PC-9 (cell line): ENCODE measurements around the gene TEPSIN. TPM values are rescaled to one million over a fixed set of nuclear protein-coding genes. Genes with fewer than 3 reads are reported as not detected.

Experiments used
- BruUV-seq: library from RNA; stranded (reverse); fragments of 400-500 nt; replicated peaks from 2 replicates; lab custom pipeline; 2021; lab: Mats Ljungman, UMichigan
- CTCF ChIA-PET: fragments of 300-600 bp; sonication (Branson Sonifier 250); formaldehyde crosslinking; loops from one replicate; lab custom pipeline; 2022; ENCODE audit warnings: antibody characterized with exemption; lab: Charles Lee
- POLR2A ChIA-PET: fragments of 300-600 bp; sonication (Branson Sonifier 250); formaldehyde crosslinking; loops from one replicate; lab custom pipeline; 2022; ENCODE audit warnings: antibody characterized with exemption; ENCODE audit not compliant: unreplicated experiment; lab: Charles Lee
- DNase-seq, 2 experiments: peaks; one replicate each; pipeline versions ENCODE4 v3.0.0 to v3.0.0-alpha.2; 2015 to 2022; ENCODE audit warnings: mixed read lengths in 1 of 2
- H2AFZ ChIP-seq: fragments of 200-600 bp; sonication (generic); 2 replicates; pipeline ENCODE4 v1.8.1; 2017; ENCODE audit warnings: antibody characterized with exemption
- H3F3A ChIP-seq: fragments of 200-600 bp; sonication (generic); 2 replicates; pipeline ENCODE4 v1.8.1; 2017; ENCODE audit warnings: antibody characterized with exemption, mild to moderate bottlenecking, low read depth; ENCODE audit not compliant: insufficient read depth
- H3K27ac ChIP-seq: fragments of 200-600 bp; sonication (generic); 2 replicates; pipeline ENCODE4 v1.6.1; 2016; ENCODE audit warnings: mixed run types
- H3K27me3 ChIP-seq: fragments of 200-600 bp; sonication (generic); 2 replicates; pipeline ENCODE4 v1.6.1; 2016; ENCODE audit warnings: low read depth, mixed run types; ENCODE audit not compliant: insufficient read depth
- H3K36me3 ChIP-seq: fragments of 200-600 bp; sonication (generic); 2 replicates; pipeline ENCODE4 v1.6.1; 2016; ENCODE audit warnings: low read depth, mixed run types
- H3K4me1 ChIP-seq: fragments of 200-600 bp; sonication (generic); replicated peaks from 2 replicates; pipeline ENCODE4 v1.6.1; 2016; ENCODE audit warnings: mixed run types; ENCODE audit not compliant: insufficient read depth
- H3K4me2 ChIP-seq: fragments of 200-600 bp; sonication (generic); 2 replicates; pipeline ENCODE4 v1.6.1; 2017; ENCODE audit warnings: mixed run types
- H3K4me3 ChIP-seq: fragments of 200-600 bp; sonication (generic); 2 replicates; pipeline ENCODE4 v1.6.1; 2016; ENCODE audit warnings: mixed run types
- H3K79me2 ChIP-seq: fragments of 200-600 bp; sonication (generic); 2 replicates; pipeline ENCODE4 v1.6.1; 2017; ENCODE audit warnings: low read depth, mixed run types
- H3K9me2 ChIP-seq: fragments of 200-600 bp; sonication (generic); 2 replicates; pipeline ENCODE4 v1.8.1; 2017; ENCODE audit warnings: mild to moderate bottlenecking; ENCODE audit not compliant: insufficient read depth
- H3K9me3 ChIP-seq: fragments of 200-600 bp; sonication (generic); 2 replicates; pipeline ENCODE4 v1.8.1; 2016; ENCODE audit warnings: low read depth; ENCODE audit not compliant: insufficient read depth
- H4K20me1 ChIP-seq: fragments of 200-600 bp; sonication (generic); 2 replicates; pipeline ENCODE4 v1.8.1; 2017; ENCODE audit not compliant: insufficient read depth
- EZH2 ChIP-seq: fragments of 200-600 bp; sonication (generic); IDR thresholded peaks from 2 replicates; pipeline ENCODE4 v1.8.0; 2017; ENCODE audit warnings: antibody characterized with exemption, low read depth
- intact Hi-C: fragments of 100-400 bp; cut with micrococcal nuclease; formaldehyde crosslinking; loops from one replicate; pipeline ENCODE4 v1.10.0; 2022; ENCODE audit not compliant: unreplicated experiment
- total RNA-seq: library from RNA; stranded (reverse); gene quantifications from 2 replicates; pipeline ENCODE4 v1.2.3, GENCODE V29; 2021
- TF ChIP-seq, protein P1 (sequence below): fragments of 200-600 bp; sonication (generic); conservative IDR thresholded peaks from 2 replicates; pipeline ENCODE4 v1.6.1; 2017; ENCODE audit warnings: mixed run types, antibody characterized with exemption, mild to moderate bottlenecking, moderate library complexity

Gene TEPSIN
- total RNA-seq, 1 experiment from 2014 or later, result 35.0 TPM

DNA sequence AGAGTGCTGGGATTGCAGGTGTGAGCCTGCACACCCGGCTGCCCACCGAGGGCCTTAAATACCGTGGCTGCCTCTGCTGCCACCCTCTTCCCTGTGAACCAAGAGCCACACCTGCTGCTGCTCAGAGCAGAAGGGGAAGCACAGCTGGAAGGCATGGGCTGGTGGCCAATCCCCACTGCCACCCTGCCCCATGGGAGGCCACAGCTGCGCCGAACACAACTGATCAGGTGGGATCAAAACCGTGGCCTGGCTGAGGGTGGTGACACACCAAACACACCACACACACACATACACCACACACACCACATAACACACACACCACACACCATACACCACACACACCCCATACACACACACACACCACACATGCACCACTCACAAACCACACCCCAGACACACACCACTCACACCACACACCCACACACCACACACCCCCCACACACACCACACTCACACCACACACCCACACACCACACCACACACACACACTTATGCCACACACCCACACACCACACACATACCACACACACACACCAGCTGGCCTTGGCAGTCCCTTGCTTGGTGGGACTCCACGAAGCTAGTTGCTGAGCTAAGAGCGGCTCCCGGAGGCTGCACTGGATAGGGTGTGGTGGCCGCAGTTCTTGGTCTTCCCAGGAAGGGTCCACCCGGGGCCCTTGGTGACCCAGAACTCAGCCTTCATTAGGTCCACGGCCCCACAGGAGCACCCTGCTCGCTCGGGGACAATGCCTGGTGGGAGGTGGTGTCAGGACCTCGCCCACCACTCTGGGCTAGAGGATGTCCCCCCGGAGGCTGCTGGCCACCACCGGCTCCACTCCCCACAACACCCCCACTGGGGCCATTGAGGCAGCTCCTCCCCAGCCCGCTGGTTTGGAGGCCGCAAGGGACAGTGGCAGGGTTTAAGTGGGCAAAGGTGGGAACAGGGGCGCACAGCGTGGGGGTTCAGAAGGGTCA lies 31.0 kb downstream of the TEPSIN start:
- Histone ChIP-seq H3K79me2 (no peaks in the 10 kb centered on the region), H3F3A (no peaks in the 10 kb centered on the region), H3K4me2 (no peak overlapping the region), H3K27ac (no peak overlapping the region), H2AFZ (no peak overlapping the region), H3K9me2 (no peaks in the 10 kb centered on the region), H3K4me3 (no peak overlapping the region), H3K4me1 (no peaks in the 10 kb centered on the region), H4K20me1 (no peaks in the 10 kb centered on the region), H3K9me3 (no peaks in the 10 kb centered on the region), H3K27me3 (no peaks in the 10 kb centered on the region), H3K36me3 (no peaks in the 10 kb centered on the region)
- intact Hi-C loops, result no loop called here
- ChIA-PET POLR2A (no interaction called here), CTCF (interaction anchor here (0.7 kb wide), 1 partner anchor 78 kb away, joined by 5 read pairs; no protein-coding TSS in a partner anchor)
- DNase-seq, result no peak
- no TSS peak for BruUV-seq
- TF ChIP-seq, protein P1, sequence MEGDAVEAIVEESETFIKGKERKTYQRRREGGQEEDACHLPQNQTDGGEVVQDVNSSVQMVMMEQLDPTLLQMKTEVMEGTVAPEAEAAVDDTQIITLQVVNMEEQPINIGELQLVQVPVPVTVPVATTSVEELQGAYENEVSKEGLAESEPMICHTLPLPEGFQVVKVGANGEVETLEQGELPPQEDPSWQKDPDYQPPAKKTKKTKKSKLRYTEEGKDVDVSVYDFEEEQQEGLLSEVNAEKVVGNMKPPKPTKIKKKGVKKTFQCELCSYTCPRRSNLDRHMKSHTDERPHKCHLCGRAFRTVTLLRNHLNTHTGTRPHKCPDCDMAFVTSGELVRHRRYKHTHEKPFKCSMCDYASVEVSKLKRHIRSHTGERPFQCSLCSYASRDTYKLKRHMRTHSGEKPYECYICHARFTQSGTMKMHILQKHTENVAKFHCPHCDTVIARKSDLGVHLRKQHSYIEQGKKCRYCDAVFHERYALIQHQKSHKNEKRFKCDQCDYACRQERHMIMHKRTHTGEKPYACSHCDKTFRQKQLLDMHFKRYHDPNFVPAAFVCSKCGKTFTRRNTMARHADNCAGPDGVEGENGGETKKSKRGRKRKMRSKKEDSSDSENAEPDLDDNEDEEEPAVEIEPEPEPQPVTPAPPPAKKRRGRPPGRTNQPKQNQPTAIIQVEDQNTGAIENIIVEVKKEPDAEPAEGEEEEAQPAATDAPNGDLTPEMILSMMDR, result no peak

DNA sequence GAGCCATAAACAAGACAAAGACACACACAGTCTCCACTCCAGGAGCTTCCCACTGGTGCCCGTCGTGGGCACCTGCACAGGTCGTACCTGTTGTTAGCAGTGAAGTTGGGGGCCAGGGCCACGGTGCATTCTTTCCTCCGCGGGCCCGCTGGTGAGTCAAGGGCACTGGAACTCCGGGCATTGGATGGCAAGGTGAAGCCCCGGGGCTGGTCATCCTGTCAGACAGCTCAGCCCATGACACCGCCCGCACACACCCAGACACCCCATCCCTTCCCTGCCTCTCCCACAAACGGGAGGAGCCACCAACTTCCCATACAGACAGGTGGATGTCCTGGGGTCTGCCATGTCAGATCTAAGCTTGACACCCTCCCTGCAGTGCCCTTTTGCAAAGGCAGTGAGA lies 32.2 kb downstream of the TEPSIN start:
- H3K36me3 ChIP-seq, result no peaks in the 10 kb centered on the region
- no peak for DNase-seq
- H3K4me2 ChIP-seq, result no peak overlapping the region
- H3K27me3 ChIP-seq, result no peaks in the 10 kb centered on the region
- no peaks in the 10 kb centered on the region for H3K79me2 ChIP-seq
- H3K9me2 ChIP-seq, result no peaks in the 10 kb centered on the region
- H4K20me1 ChIP-seq, result no peaks in the 10 kb centered on the region
- no peak overlapping the region for H2AFZ ChIP-seq
- intact Hi-C loops, result no loop called here
- H3K27ac ChIP-seq, result no peak overlapping the region
- H3F3A ChIP-seq, result no peaks in the 10 kb centered on the region
- no peak overlapping the region for H3K4me3 ChIP-seq
- no peaks in the 10 kb centered on the region for H3K9me3 ChIP-seq
- H3K4me1 ChIP-seq, result no peaks in the 10 kb centered on the region
- no peak for TF ChIP-seq EZH2
- TF ChIP-seq, protein P1, result no peak
- BruUV-seq, result no TSS peak
- ChIA-PET CTCF (no interaction called here), POLR2A (no interaction called here)

DNA sequence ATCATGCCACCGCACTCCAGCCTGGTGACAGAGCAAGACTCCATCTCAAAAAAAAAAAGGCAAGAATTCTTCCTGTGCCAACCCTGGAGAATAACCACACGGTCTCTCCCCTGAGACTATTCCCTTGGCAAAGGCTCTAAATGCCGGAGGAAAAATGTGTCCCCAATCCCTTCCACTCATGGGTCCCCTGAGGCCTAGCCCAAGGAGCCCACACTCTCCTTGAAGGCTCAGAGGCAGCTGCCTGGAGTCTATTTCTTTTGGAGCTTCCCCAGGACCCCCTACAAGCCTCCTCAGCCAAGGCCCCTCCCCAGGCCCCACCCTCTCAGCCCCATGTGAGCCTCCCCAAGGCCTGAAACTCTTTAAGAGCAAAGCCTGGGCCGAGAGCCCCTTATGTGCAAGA lies 32.7 kb downstream of the TEPSIN start:
- Histone ChIP-seq H3K27me3 (no peaks in the 10 kb centered on the region), H3K27ac (no peak overlapping the region), H3K9me2 (no peaks in the 10 kb centered on the region), H3K4me3 (no peak overlapping the region), H3F3A (no peaks in the 10 kb centered on the region), H3K9me3 (no peaks in the 10 kb centered on the region), H3K36me3 (no peaks in the 10 kb centered on the region), H3K4me1 (no peaks in the 10 kb centered on the region), H4K20me1 (no peaks in the 10 kb centered on the region), H3K4me2 (no peak overlapping the region), H2AFZ (no peak overlapping the region), H3K79me2 (no peaks in the 10 kb centered on the region)
- TF ChIP-seq, protein P1, result no peak
- TF ChIP-seq EZH2, result no peak
- intact Hi-C loops, result no loop called here
- POLR2A ChIA-PET, result no interaction called here
- no TSS peak for BruUV-seq
- no peak for DNase-seq
- CTCF ChIA-PET, result no interaction called here
